Endodermal cell (in vitro differentiated cells): Measurements from ENCODE around the gene SEC23A. TPM values are rescaled to one million over a fixed set of nuclear protein-coding genes. Genes with fewer than 3 reads are reported as not detected.
"Not testable (repeated sequence)": the region's sequence is repeated elsewhere in the genome, so short reads cannot be mapped to it uniquely, and the experiment has no call there.

ENCODE experiments used
- DNase-seq: peaks from one replicate; pipeline ENCODE4 v3.0.0-alpha.2; 2017
- H3K27ac ChIP-seq: 2 replicates; pipeline ENCODE4 v1.5.1; 2013; ENCODE audit warnings: mild to moderate bottlenecking, low read depth, low read length, moderate library complexity
- H3K27me3 ChIP-seq: 2 replicates; pipeline ENCODE4 v1.6.1; 2013; ENCODE audit warnings: mild to moderate bottlenecking, low read length, moderate library complexity; ENCODE audit not compliant: insufficient read depth, control insufficient read depth, poor library complexity, severe bottlenecking
- H3K36me3 ChIP-seq: 2 replicates; pipeline ENCODE4 v1.7.0; 2013; ENCODE audit warnings: mild to moderate bottlenecking, low read length, moderate library complexity; ENCODE audit not compliant: control insufficient read depth, insufficient read depth
- H3K4me1 ChIP-seq: one replicate; pipeline ENCODE4 v1.7.0; 2013; ENCODE audit warnings: low read length; ENCODE audit not compliant: control insufficient read depth, insufficient read depth
- H3K4me3 ChIP-seq: 2 replicates; pipeline ENCODE4 v1.5.1; 2013; ENCODE audit warnings: mild to moderate bottlenecking, low read length, moderate library complexity
- H3K9ac ChIP-seq: 2 replicates; pipeline ENCODE4 v1.6.1; 2013; ENCODE audit warnings: mild to moderate bottlenecking, low read length, moderate library complexity; ENCODE audit not compliant: poor library complexity, severe bottlenecking; ENCODE audit errors: extremely low read depth
- H3K9me3 ChIP-seq: 2 replicates; pipeline ENCODE4 v1.6.1; 2013; ENCODE audit warnings: mild to moderate bottlenecking, low read length, moderate library complexity; ENCODE audit not compliant: control insufficient read depth
- H3K27ac Mint-ChIP-seq: 2 replicates; pipeline ENCODE4 v1.8.0; 2020; ENCODE audit warnings: mixed read lengths
- H3K27me3 Mint-ChIP-seq: 2 replicates; pipeline ENCODE4 v1.8.0; 2021; ENCODE audit warnings: mild to moderate bottlenecking, mixed read lengths; ENCODE audit not compliant: insufficient read depth
- H3K36me3 Mint-ChIP-seq: 2 replicates; pipeline ENCODE4 v1.8.0; 2020; ENCODE audit warnings: low read depth, mixed read lengths
- H3K4me1 Mint-ChIP-seq: 2 replicates; pipeline ENCODE4 v1.8.0; 2020; ENCODE audit warnings: mixed read lengths
- H3K4me3 Mint-ChIP-seq: 2 replicates; pipeline ENCODE4 v1.8.0; 2020; ENCODE audit warnings: mild to moderate bottlenecking, moderate library complexity, mixed read lengths
- H3K9me3 Mint-ChIP-seq: 2 replicates; pipeline ENCODE4 v1.8.0; 2020; ENCODE audit warnings: mild to moderate bottlenecking, mixed read lengths
- WGBS, 2 experiments: methylation state at CpG; one replicate each; pipeline versions ENCODE4 v1.1.5 to v1.1.7; 2013; ENCODE audit warnings: missing lambda C conversion rate in 2 of 2, mixed read lengths in 1 of 2; ENCODE audit not compliant: insufficient coverage in 1 of 2, insufficient read length in 1 of 2; 5-methylcytosine and 5-hydroxymethylcytosine counted together
- total RNA-seq, 2 donors: library from RNA; stranded (reverse); fragmentation: NEBNext Ultra II Directional in 1 of 2; extraction: Animal tissue kit (Norgen Biotek cat#: 25700) in 1 of 2; gene quantifications; 2 replicates in 1 of 2; 3 replicates in 1 of 2; pipeline ENCODE4 v1.2.1, GENCODE V29; 2021
- TF ChIP-seq, protein P1 (sequence below): fragments of 200-600 bp; sonication (generic); conservative IDR thresholded peaks from 2 replicates; pipeline ENCODE4 v1.5.0; 2021; ENCODE audit warnings: antibody characterized with exemption, mild to moderate bottlenecking

The SEC23A gene
- total RNA-seq, 2 donors from 2014 or later = 58.5 to 89.7 TPM

DNA sequence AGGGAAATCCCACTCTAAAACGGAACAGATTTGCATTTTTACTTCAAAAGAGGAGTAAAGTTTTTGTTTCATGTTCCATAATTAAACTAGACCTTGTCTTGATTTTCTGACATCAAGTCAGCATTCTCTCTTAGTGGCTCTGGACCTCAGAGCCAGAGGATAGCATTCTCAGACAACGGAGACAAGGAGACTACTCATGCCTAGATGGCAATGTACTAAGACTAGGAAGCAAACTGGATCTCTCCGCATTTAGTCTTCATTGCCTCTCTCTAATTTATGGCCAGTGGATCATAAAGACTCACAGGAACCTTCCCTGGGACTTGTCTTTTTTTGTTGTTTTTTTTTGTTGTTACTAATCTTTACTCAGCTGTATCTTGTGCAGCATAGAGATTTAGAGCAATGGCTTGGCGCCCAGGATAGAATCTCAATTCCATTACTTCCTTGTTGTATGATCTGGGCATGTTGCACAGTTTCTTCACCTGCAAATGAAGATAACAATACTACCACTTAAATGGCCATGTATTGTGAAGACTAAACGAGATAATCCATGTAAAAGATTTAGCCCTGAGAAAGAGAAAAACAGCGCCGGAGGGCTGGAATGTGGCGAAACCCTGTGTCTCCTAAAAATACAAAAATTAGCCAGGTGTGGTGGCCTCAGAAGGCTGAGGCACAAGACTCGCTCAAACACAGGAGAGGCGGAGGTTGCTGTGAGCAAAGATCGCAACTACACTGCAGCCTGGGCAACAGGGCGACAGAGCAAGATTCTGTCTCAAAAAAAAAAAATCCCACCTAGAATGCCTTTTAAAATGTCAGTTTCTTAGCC lies 7.1 kb upstream of the SEC23A start:
- WGBS, 2 experiments = 91 to 94% methylated on average over 10 to 12 of the region's 12 CpGs
- TF ChIP-seq, protein P1, sequence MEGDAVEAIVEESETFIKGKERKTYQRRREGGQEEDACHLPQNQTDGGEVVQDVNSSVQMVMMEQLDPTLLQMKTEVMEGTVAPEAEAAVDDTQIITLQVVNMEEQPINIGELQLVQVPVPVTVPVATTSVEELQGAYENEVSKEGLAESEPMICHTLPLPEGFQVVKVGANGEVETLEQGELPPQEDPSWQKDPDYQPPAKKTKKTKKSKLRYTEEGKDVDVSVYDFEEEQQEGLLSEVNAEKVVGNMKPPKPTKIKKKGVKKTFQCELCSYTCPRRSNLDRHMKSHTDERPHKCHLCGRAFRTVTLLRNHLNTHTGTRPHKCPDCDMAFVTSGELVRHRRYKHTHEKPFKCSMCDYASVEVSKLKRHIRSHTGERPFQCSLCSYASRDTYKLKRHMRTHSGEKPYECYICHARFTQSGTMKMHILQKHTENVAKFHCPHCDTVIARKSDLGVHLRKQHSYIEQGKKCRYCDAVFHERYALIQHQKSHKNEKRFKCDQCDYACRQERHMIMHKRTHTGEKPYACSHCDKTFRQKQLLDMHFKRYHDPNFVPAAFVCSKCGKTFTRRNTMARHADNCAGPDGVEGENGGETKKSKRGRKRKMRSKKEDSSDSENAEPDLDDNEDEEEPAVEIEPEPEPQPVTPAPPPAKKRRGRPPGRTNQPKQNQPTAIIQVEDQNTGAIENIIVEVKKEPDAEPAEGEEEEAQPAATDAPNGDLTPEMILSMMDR = no peak
- Histone ChIP-seq H3K27ac (no peak overlapping the region), H3K9ac (no peak overlapping the region), H3K27me3 (no peaks in the 10 kb centered on the region), H3K36me3 (no peaks in the 10 kb centered on the region), H3K9me3 (no peaks in the 10 kb centered on the region), H3K4me1 (peaks cover 3% of the 10 kb centered on the region), H3K4me3 (no peak overlapping the region)
- Mint-ChIP-seq H3K9me3 (no peaks in the 10 kb centered on the region), H3K36me3 (peaks cover 2% of the 10 kb centered on the region), H3K27ac (no peak overlapping the region), H3K27me3 (no peaks in the 10 kb centered on the region), H3K4me3 (no peak overlapping the region), H3K4me1 (peaks cover 9% of the 10 kb centered on the region)
- no peak for DNase-seq

DNA sequence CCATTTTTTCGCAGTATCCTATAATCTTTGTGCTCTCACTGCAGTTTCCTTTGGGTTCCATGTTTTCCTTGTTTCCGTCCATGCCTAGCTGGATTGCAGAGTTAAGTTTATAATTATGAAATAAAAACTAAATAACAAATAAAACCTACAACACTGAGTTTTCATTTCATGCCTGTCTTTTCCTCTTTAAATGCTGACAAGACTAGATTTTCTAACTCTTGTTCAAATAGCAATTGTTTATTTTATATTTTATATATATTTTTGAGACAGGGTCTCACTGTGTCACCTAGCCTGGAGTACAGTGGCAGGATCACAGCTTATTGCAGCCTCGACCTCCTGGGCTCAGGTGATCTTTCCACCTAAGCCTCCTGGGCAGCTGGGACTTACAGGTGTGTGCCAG lies 5.8 kb upstream of the SEC23A start:
- no peaks in the 10 kb centered on the region for H3K27me3 ChIP-seq
- Mint-ChIP-seq H3K9me3 (no peaks in the 10 kb centered on the region), H3K4me3 (no peak overlapping the region), H3K36me3 (no peaks in the 10 kb centered on the region), H3K4me1 (peaks cover 4% of the 10 kb centered on the region), H3K27me3 (no peaks in the 10 kb centered on the region), H3K27ac (no peak overlapping the region)
- H3K27ac ChIP-seq = no peak overlapping the region
- no peak overlapping the region for H3K4me3 ChIP-seq
- no peaks in the 10 kb centered on the region for H3K36me3 ChIP-seq
- 90 to 95% methylated on average over 2 of the region's 3 CpGs for WGBS, 2 experiments
- TF ChIP-seq, protein P1 = no peak
- no peak for DNase-seq
- no peak overlapping the region for H3K9ac ChIP-seq
- H3K4me1 ChIP-seq = peaks cover 3% of the 10 kb centered on the region
- no peaks in the 10 kb centered on the region for H3K9me3 ChIP-seq

DNA sequence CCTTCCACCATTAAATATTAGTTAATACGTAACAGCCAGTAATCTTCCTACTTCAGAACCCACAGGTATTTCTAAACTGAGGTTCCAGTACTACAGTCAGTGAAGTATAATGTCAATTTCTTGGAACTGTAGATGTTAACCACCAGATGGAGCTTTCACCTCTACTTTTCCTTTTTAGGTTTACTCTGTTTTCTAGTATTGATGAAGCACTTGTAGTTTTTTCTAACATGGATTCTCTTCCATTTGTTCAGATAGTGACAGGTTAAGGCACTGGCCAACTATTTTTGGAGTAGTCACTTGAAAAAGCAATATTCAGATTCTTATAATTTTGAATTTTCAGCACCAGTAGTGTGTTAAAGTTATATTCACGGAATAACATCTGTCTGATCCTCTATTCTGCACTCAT lies 4.6 kb upstream of the SEC23A start:
- WGBS, 2 experiments = 75% methylated on average over 1 of the region's 2 CpGs; no CpG with 5 or more reads in 1 of the 2 experiments
- H3K36me3 ChIP-seq = no peaks in the 10 kb centered on the region
- H3K27me3 ChIP-seq = no peaks in the 10 kb centered on the region
- H3K27ac ChIP-seq = no peak overlapping the region
- Mint-ChIP-seq H3K9me3 (no peaks in the 10 kb centered on the region), H3K27ac (no peak overlapping the region), H3K27me3 (no peaks in the 10 kb centered on the region), H3K36me3 (no peaks in the 10 kb centered on the region), H3K4me1 (peaks cover 7% of the 10 kb centered on the region), H3K4me3 (no peak overlapping the region)
- H3K9me3 ChIP-seq = no peaks in the 10 kb centered on the region
- H3K9ac ChIP-seq = no peak overlapping the region
- DNase-seq = no peak
- TF ChIP-seq, protein P1 = peak; percentile 78
- H3K4me3 ChIP-seq = no peak overlapping the region
- H3K4me1 ChIP-seq = no peaks in the 10 kb centered on the region

DNA sequence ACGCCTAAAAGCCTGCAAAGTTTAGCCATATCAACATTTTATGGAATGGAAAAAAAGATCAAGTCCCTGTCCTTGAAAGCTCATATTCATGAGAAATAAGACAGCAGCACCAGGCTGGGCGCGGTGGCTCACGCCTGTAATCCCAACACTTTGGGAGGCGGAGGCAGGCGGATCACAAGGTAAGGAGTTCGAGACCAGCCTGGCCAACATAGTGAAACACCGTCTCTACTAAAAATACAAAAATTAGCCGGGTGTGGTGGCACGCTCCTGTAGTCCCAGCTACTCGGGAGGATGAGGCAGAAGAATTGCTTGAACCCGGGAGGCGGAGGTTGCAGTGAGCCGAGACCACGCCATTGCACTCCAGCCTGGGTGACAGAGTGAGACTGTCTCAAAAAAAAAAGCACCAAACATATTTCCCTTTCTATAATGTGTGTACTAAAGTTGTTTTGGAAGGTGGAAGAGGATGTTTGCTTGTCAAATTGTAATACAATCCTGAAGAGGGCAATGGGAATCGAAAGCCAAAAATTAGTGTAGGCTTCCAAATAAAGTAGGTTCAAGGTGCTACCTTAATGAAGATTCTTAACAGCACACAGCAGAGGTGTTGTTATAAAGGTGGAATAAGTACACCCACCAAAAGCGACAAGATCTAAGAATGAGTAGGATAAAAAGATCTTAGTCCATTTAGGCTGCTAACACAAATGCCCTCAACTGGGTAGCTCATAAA lies 1.2 kb upstream of the SEC23A start:
- Mint-ChIP-seq H3K27ac (peak overlapping the region; percentile 97), H3K4me3 (peak overlapping the region; percentile 90), H3K4me1 (peaks cover 19% of the 10 kb centered on the region)
- peak overlapping the region; percentile 90 for H3K4me3 ChIP-seq
- not testable (repeated sequence) for H3K27me3 ChIP-seq, H3K36me3 ChIP-seq, H3K27ac ChIP-seq, H3K9me3 ChIP-seq, DNase-seq, H3K4me1 ChIP-seq, H3K36me3 Mint-ChIP-seq, H3K27me3 Mint-ChIP-seq, H3K9me3 Mint-ChIP-seq
- H3K9ac ChIP-seq = peak overlapping the region; percentile 92
- WGBS, 2 experiments = 95 to 98% methylated on average over 14 to 17 of the region's 17 CpGs
